IMR-90 (cell line): Measurements from ENCODE around the gene PTPMT1.

ENCODE experiments used
- BHLHE40 ChIP-seq: fragments of 150-350 bp; IDR thresholded peaks from 2 replicates; pipeline ENCODE4 v1.6.1; 2016; ENCODE audit warnings: mild to moderate bottlenecking, low read depth, low read length
- POLR2A ChIP-seq: IDR thresholded peaks from 2 replicates; pipeline ENCODE4 v1.6.1; 2012; ENCODE audit warnings: mild to moderate bottlenecking, low read depth, low read length
- RFX5 ChIP-seq: IDR thresholded peaks from 2 replicates; pipeline ENCODE4 v1.8.0; 2012; ENCODE audit warnings: low read depth, mild to moderate bottlenecking, low read length, moderate library complexity
- SMC3 ChIP-seq: fragments of 150-350 bp; IDR thresholded peaks from 2 replicates; pipeline ENCODE4 v1.6.1; 2016; ENCODE audit warnings: low read depth, mild to moderate bottlenecking, antibody characterized with exemption, low read length, moderate library complexity
- TF ChIP-seq, protein P1 (sequence below): conservative IDR thresholded peaks from 2 replicates; pipeline ENCODE4 v1.5.1; 2012; ENCODE audit warnings: mild to moderate bottlenecking, low read depth, low read length, improper control_type of control experiment
- TF ChIP-seq, protein P2 (sequence below): fragments of 150-350 bp; IDR thresholded peaks from 2 replicates; pipeline ENCODE4 v1.6.1; 2017; ENCODE audit warnings: mild to moderate bottlenecking, antibody characterized with exemption, low read length, low read depth

DNA sequence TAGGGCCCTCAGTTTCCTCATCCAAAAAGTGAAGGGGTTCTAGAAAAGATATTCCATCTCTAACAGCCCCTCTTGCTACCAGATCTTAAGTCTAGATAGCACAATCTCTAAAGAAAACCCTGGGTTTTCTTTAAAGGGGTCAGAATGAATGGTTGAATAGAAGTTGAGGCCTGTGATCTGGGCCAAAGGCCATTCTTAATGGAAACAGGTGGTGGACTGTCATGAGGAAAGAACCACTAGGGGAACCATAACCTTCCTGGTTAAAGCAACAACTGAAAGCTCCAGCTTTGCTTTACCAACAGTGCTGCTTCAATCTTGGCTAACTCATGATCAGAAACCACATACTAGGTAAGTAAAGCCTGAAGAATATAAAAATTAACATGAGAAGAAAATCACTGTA, 14.3 kb upstream of the PTPMT1 start:
- TF ChIP-seq, protein P1, sequence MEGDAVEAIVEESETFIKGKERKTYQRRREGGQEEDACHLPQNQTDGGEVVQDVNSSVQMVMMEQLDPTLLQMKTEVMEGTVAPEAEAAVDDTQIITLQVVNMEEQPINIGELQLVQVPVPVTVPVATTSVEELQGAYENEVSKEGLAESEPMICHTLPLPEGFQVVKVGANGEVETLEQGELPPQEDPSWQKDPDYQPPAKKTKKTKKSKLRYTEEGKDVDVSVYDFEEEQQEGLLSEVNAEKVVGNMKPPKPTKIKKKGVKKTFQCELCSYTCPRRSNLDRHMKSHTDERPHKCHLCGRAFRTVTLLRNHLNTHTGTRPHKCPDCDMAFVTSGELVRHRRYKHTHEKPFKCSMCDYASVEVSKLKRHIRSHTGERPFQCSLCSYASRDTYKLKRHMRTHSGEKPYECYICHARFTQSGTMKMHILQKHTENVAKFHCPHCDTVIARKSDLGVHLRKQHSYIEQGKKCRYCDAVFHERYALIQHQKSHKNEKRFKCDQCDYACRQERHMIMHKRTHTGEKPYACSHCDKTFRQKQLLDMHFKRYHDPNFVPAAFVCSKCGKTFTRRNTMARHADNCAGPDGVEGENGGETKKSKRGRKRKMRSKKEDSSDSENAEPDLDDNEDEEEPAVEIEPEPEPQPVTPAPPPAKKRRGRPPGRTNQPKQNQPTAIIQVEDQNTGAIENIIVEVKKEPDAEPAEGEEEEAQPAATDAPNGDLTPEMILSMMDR: peak; percentile 32; the same call in 1 of the 2 replicates
- TF ChIP-seq POLR2A (no peak), BHLHE40 (no peak), RFX5 (no peak), SMC3 (peak; percentile 17; the same call in 1 of the 2 replicates)
- TF ChIP-seq, protein P2, sequence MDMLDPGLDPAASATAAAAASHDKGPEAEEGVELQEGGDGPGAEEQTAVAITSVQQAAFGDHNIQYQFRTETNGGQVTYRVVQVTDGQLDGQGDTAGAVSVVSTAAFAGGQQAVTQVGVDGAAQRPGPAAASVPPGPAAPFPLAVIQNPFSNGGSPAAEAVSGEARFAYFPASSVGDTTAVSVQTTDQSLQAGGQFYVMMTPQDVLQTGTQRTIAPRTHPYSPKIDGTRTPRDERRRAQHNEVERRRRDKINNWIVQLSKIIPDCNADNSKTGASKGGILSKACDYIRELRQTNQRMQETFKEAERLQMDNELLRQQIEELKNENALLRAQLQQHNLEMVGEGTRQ: no peak
